MM.1S (cell line): ENCODE results near the gene LDLRAD3.

Source experiments
- EZH2 ChIP-seq: fragments of 300-600 bp; sonication (generic); optimal IDR thresholded peaks from 2 replicates; pipeline ENCODE3; 2017; ENCODE audit warnings: low read depth, mild to moderate bottlenecking, antibody characterized with exemption, low read length, mixed read lengths
- TF ChIP-seq, protein P1 (sequence below): fragments of 300-600 bp; sonication (generic); IDR thresholded peaks from 2 replicates; pipeline ENCODE4 v1.5.1; 2016; ENCODE audit warnings: antibody characterized with exemption, low read length, mixed read lengths

DNA sequence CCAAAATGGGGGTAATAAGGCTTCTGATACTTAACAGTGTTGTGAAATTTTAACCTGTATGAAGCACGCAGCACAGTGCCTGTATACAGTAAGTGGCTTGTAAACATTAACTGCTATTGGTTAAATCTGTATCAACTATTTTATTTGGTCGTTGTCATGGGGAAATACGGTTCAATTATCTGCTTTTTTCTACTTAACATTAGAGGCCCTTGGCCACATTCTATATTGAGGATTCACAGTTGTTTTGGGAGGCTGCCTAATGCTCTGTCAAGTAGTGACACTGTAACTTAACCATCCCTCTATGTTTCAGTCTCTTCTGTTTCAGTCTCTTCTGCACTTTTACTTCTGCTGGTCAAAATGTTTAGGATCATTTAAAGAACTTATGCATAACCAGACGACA lies 95.6 kb downstream of the LDLRAD3 start:
- TF ChIP-seq, protein P1, sequence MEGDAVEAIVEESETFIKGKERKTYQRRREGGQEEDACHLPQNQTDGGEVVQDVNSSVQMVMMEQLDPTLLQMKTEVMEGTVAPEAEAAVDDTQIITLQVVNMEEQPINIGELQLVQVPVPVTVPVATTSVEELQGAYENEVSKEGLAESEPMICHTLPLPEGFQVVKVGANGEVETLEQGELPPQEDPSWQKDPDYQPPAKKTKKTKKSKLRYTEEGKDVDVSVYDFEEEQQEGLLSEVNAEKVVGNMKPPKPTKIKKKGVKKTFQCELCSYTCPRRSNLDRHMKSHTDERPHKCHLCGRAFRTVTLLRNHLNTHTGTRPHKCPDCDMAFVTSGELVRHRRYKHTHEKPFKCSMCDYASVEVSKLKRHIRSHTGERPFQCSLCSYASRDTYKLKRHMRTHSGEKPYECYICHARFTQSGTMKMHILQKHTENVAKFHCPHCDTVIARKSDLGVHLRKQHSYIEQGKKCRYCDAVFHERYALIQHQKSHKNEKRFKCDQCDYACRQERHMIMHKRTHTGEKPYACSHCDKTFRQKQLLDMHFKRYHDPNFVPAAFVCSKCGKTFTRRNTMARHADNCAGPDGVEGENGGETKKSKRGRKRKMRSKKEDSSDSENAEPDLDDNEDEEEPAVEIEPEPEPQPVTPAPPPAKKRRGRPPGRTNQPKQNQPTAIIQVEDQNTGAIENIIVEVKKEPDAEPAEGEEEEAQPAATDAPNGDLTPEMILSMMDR: no peak
- TF ChIP-seq EZH2: no peak
